Endothelial cell of umbilical vein (primary cell): ENCODE data around the gene GALNT17. TPM values are rescaled to one million over a fixed set of nuclear protein-coding genes. Genes with fewer than 3 reads are reported as not detected.

Experiments
- BruUV-seq: library from RNA; stranded (reverse); fragments of 400-500 nt; replicated peaks from 2 replicates; lab custom pipeline; 2021; lab: Mats Ljungman, UMichigan
- CTCF ChIA-PET: fragments of 300-600, 350-600 bp; sonication (Branson Sonifier 250); formaldehyde crosslinking; loops from one replicate; lab custom pipeline; 2021; ENCODE audit warnings: antibody characterized with exemption, inconsistent platforms; lab: Charles Lee
- POLR2A ChIA-PET: fragments of 300-600, 350-600 bp; sonication (Branson Sonifier 250); formaldehyde crosslinking; loops from one replicate; lab custom pipeline; 2021; ENCODE audit warnings: antibody characterized with exemption, inconsistent platforms; lab: Charles Lee
- DNase-seq: peaks from one replicate; pipeline ENCODE4 v3.0.0-alpha.2; 2011; ENCODE audit warnings: low read depth, low spot score
- FAIRE-seq: peaks from 2 replicates; lab custom pipeline; 2011; peaks lifted over from hg19 to GRCh38; lab: Jason Lieb, UNC
- H2AFZ ChIP-seq: 2 replicates; pipeline ENCODE4 v1.6.0; 2012; ENCODE audit warnings: low read depth, low read length, control low read depth, inconsistent platforms
- H3K27ac ChIP-seq: 2 replicates; pipeline ENCODE4 v1.5.1; 2011; ENCODE audit warnings: low read depth, mild to moderate bottlenecking, control low read depth, low read length, moderate library complexity; ENCODE audit not compliant: insufficient read depth
- H3K27me3 ChIP-seq, 2 experiments: 2 replicates each; pipeline versions ENCODE4 v1.6.0 to v1.6.1; 2011; ENCODE audit warnings: low read length in 2 of 2, mixed read lengths in 1 of 2; ENCODE audit not compliant: control insufficient read depth in 2 of 2, insufficient read depth in 2 of 2
- H3K36me3 ChIP-seq, 2 experiments: 2 replicates in 1 of 2; 3 replicates in 1 of 2; pipeline ENCODE4 v1.5.1; 2011; ENCODE audit warnings: low read length in 2 of 2, mild to moderate bottlenecking in 1 of 2, moderate library complexity in 1 of 2; ENCODE audit not compliant: control insufficient read depth in 2 of 2, insufficient read depth in 2 of 2; ENCODE audit errors: extremely low read depth in 1 of 2
- H3K4me1 ChIP-seq: 3 replicates; pipeline ENCODE4 v1.5.1; 2011; ENCODE audit warnings: mild to moderate bottlenecking, low read length; ENCODE audit not compliant: control insufficient read depth, insufficient read depth; ENCODE audit errors: extremely low read depth
- H3K4me2 ChIP-seq: 2 replicates; pipeline ENCODE4 v1.6.1; 2011; ENCODE audit warnings: low read length, control low read depth, mixed read lengths; ENCODE audit not compliant: insufficient read depth
- H3K4me3 ChIP-seq, 3 experiments: fragments of 200-600 bp in 1 of 3; sonication (generic), shearing (Covaris generic) in 1 of 3; replicated peaks in 1 of 3; 2 replicates each; pipeline ENCODE4 v1.5.1; 2011 to 2016; ENCODE audit warnings: control low read depth in 3 of 3, low read length in 3 of 3, mild to moderate bottlenecking in 2 of 3, inconsistent platforms in 1 of 3, low read depth in 1 of 3, moderate library complexity in 1 of 3; ENCODE audit not compliant: insufficient read depth in 1 of 3
- H3K79me2 ChIP-seq: 2 replicates; pipeline ENCODE4 v1.6.0; 2012; ENCODE audit warnings: low read length, inconsistent platforms; ENCODE audit not compliant: control insufficient read depth, insufficient read depth
- H3K9ac ChIP-seq: replicated peaks from 2 replicates; pipeline ENCODE3; 2011; ENCODE audit warnings: low read length, control low read depth; ENCODE audit not compliant: insufficient read depth; ENCODE audit errors: extremely low read depth
- H3K9me1 ChIP-seq: replicated peaks from 3 replicates; pipeline ENCODE4 v1.6.0; 2011; ENCODE audit warnings: mild to moderate bottlenecking, low read length; ENCODE audit not compliant: control insufficient read depth, insufficient read depth; ENCODE audit errors: extremely low read depth
- H3K9me3 ChIP-seq: replicated peaks from 2 replicates; pipeline ENCODE4 v1.5.1; 2012; ENCODE audit warnings: low read length, inconsistent platforms; ENCODE audit not compliant: control insufficient read depth, insufficient read depth
- H4K20me1 ChIP-seq: replicated peaks from 2 replicates; pipeline ENCODE3; 2011; ENCODE audit warnings: mild to moderate bottlenecking, low read length; ENCODE audit not compliant: control insufficient read depth, insufficient read depth; ENCODE audit errors: extremely low read depth
- EZH2 ChIP-seq: IDR thresholded peaks from 2 replicates; pipeline ENCODE4 v1.6.1; 2012; ENCODE audit warnings: borderline replicate concordance, low read depth, mild to moderate bottlenecking, moderate library complexity, low read length, inconsistent platforms; ENCODE audit not compliant: severe bottlenecking
- GATA2 ChIP-seq: IDR thresholded peaks from 2 replicates; pipeline ENCODE4 v1.7.0; 2011; ENCODE audit warnings: low read depth, mild to moderate bottlenecking, moderate library complexity, mixed read lengths, low read length; ENCODE audit not compliant: insufficient read length, insufficient read depth
- MYC ChIP-seq: IDR thresholded peaks from one replicate; pipeline ENCODE4 v1.6.1; 2011; ENCODE audit warnings: mild to moderate bottlenecking, low read depth, low read length
- POLR2AphosphoS5 ChIP-seq: IDR thresholded peaks from 2 replicates; pipeline ENCODE4 v1.6.1; 2012; ENCODE audit warnings: low read depth, mild to moderate bottlenecking, control low read depth, low read length, moderate library complexity; ENCODE audit not compliant: insufficient read depth
- dilution Hi-C: fragments of 300-500 bp; cut with MboI; formaldehyde crosslinking; loops from one replicate; pipeline ENCODE4 v1.15.0; 2019; ENCODE audit warnings: low sequenced_read_pairs; ENCODE audit not compliant: extremely low pct_ligation_motif_present
- intact Hi-C: fragments of 100-400 bp; cut with micrococcal nuclease; formaldehyde crosslinking; loops from one replicate; pipeline ENCODE4 v1.10.0; 2022
- polyA plus RNA-seq, 4 experiments: library from polyadenylated mRNA; depleted of rRNA in 3 of 4; stranded (reverse) in 3 of 4; unstranded in 1 of 4; fragments of >200 nt; gene quantifications; 2 replicates each; pipeline versions ENCODE4 v1.2.1 to v1.2.3, GENCODE V29; 2011 to 2012; ENCODE audit warnings: missing spikeins in 1 of 4
- total RNA-seq: library from RNA; stranded (reverse); gene quantifications from 2 replicates; pipeline ENCODE4 v1.2.3, GENCODE V29; 2021
- TF ChIP-seq, protein P1 (sequence below), 2 donors: IDR thresholded peaks; 1 replicate in 1 of 2; 2 replicates in 1 of 2; pipeline ENCODE4 v1.5.1; 2011; ENCODE audit warnings: low read length in 2 of 2, mild to moderate bottlenecking in 2 of 2, moderate library complexity in 2 of 2, control low read depth in 1 of 2, inconsistent platforms in 1 of 2, low read depth in 1 of 2; ENCODE audit not compliant: insufficient read depth in 1 of 2; ENCODE audit errors: extremely low read depth in 1 of 2
- TF ChIP-seq, protein P2 (sequence below): IDR thresholded peaks from 2 replicates; pipeline ENCODE4 v1.6.1; 2011; ENCODE audit not compliant: insufficient read depth, insufficient read length

The GALNT17 gene
- total and polyA plus RNA-seq, 2 donors (not counting 3 experiments of a cell fraction or from before 2014, with no cell fraction given): not detected

- no TSS peak for BruUV-seq
- DNase-seq (no peak), FAIRE-seq (no peak)
- Histone ChIP-seq H3K4me2 (no peak overlapping the region), H3K9me3 (no peaks in the 10 kb centered on the region), H3K9me1 (no peaks in the 10 kb centered on the region), H3K27ac (no peak overlapping the region), H4K20me1 (no peaks in the 10 kb centered on the region), H3K79me2 (no peaks in the 10 kb centered on the region), H3K4me1 (no peaks in the 10 kb centered on the region), H3K27me3 (peaks cover 0 to 6% of the 10 kb centered on the region in 2 experiments), H3K4me3 (no peak overlapping the region), H3K36me3 (no peaks in the 10 kb centered on the region), H3K9ac (no peak overlapping the region), H2AFZ (no peak overlapping the region)
- TF ChIP-seq, protein P1, sequence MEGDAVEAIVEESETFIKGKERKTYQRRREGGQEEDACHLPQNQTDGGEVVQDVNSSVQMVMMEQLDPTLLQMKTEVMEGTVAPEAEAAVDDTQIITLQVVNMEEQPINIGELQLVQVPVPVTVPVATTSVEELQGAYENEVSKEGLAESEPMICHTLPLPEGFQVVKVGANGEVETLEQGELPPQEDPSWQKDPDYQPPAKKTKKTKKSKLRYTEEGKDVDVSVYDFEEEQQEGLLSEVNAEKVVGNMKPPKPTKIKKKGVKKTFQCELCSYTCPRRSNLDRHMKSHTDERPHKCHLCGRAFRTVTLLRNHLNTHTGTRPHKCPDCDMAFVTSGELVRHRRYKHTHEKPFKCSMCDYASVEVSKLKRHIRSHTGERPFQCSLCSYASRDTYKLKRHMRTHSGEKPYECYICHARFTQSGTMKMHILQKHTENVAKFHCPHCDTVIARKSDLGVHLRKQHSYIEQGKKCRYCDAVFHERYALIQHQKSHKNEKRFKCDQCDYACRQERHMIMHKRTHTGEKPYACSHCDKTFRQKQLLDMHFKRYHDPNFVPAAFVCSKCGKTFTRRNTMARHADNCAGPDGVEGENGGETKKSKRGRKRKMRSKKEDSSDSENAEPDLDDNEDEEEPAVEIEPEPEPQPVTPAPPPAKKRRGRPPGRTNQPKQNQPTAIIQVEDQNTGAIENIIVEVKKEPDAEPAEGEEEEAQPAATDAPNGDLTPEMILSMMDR (IDR thresholded peaks at IDR 0.05; ENCODE audit: extremely low read depth in 1 of 2, insufficient read depth in 1 of 2, low read depth in 1 of 2, low read length in 2 of 2): no peak
- no peak for TF ChIP-seq EZH2
- TF ChIP-seq, protein P2, sequence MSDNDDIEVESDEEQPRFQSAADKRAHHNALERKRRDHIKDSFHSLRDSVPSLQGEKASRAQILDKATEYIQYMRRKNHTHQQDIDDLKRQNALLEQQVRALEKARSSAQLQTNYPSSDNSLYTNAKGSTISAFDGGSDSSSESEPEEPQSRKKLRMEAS: no peak
- TF ChIP-seq GATA2: no peak
- TF ChIP-seq POLR2AphosphoS5: no peak
- no peak for TF ChIP-seq MYC
- intact Hi-C loops (no loop called here), dilution Hi-C loops (no loop called here)
- CTCF ChIA-PET: no interaction called here
- POLR2A ChIA-PET: no interaction called here
Measured at GRCh38 chr7:71130031-71130679, 1.8 kb upstream of the GALNT17 start.
